GM12875 (cell line): ENCODE measurements around the gene ANGPTL8.

ENCODE experiments used
- H3K4me3 ChIP-seq: one replicate; pipeline ENCODE4 v1.5.1; 2011; ENCODE audit warnings: low read depth, low read length, control low read depth
- CTCF ChIP-seq: IDR thresholded peaks from 2 replicates; pipeline ENCODE4 v1.5.1; 2011; ENCODE audit warnings: low read depth, mild to moderate bottlenecking, control low read depth, inconsistent platforms, low read length, moderate library complexity, borderline replicate concordance; ENCODE audit not compliant: insufficient read depth

The ANGPTL8 gene

DNA sequence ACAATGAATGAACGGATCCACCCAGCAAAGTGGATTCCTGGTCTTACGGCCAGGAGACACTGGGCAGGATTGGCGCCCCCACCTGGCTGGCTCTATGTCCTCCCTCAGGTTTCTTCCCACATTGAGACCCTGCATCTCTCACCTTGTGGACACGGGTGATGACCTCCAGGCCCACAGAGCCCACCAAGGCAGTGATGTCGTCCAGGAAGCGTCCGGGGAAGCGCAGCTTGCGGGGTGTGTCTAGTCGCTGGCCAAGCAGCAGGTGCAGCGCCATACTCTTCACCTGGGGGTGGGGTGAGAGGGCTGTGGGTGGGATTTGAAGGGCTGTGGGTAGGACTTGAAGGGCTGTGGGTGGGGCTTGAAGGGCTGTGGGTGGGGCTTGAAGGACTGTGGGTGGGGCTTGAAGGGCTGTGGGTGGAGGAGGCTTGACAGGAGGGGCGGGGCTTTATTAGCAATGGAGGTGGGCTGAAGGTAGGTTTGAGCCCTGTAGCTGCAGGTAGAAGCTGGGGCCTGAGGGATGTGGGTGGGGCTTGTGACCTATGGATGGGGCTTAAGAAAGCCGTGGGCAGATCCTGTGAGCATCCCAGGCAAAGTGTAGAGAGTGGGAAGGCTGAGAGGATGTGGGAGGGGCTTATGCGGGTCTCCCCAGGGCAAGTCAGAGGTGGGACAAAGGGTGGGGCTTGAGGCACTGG lies 12.1 kb upstream of the ANGPTL8 start:
- H3K4me3 ChIP-seq = no peak overlapping the region
- TF ChIP-seq CTCF = peak; percentile 34; the same call in 1 of the 2 replicates

DNA sequence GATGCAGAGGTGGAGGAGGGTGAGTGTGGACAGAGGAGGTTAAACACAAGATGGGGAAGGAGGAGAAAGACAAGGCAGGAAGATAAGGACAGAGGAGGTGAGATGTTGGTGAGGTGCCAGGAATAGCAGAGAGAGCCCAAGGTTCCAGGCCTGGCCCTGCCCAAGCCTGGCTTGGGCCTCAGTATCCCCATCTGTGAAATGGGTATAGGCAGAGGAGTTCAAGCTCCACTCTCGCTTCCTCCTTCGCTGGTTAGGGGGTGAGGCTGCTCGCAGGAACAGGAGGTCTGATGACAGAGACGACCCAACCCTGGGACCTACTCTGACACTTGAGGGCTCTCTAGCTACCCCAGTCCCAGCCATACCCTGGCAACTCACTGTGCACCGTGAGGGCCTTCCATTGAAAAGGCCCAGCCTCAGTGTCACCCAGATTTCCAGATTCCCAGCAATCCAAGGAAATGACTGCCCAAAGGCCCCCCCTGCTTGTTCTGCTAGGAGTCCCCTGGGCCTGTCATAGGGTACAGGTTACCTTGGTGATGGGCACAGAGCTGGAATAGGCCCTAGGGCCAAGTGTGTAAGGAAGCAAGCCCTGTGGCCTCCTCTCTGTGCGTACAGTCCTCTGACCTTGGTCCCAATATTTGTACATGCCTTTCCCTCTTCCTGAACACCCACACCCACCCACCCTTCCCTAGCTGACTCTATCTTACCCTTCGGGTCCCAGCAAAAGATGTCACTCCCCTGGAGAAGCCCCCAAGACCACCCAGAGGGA lies 8.6 kb upstream of the ANGPTL8 start:
- no peak overlapping the region for H3K4me3 ChIP-seq
- TF ChIP-seq CTCF = no peak

DNA sequence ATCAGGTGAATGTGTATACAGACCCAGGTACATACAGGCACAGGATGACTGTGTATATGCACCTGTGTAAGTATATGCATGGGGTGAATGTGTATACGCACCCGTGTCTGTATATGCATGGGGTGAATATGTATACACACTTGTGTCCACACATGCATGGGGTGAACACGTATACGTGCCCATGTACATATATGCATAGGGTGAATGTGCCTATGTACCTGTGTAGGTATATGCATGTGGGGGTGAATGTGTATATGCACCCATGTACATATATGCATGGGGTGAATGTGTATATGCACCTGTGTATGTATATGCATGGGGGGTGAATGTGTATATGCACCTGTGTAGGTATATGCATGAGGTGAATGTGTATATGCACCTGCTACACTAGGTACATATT lies 6.9 kb upstream of the ANGPTL8 start:
- no peak overlapping the region for H3K4me3 ChIP-seq
- no peak for TF ChIP-seq CTCF

DNA sequence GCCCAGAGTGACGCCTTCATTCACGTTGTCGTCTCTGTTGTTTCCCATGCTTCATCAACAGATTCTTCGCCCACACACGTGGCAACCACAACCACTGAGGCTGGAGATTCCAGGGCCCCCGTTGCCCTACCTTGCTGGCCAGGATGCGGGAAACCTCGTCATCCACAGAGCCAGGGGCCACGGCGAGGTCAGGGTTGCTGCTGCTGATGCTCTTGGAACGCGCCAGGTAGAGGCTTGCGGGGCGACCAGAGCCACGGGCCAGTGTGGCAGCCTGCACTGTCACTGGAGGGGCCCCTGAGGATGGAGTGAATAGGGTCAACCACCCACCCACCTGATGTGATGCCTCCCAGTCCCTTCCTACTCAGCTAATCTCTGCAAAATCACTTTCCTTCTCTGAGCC lies 6.3 kb upstream of the ANGPTL8 start:
- H3K4me3 ChIP-seq = no peak overlapping the region
- TF ChIP-seq CTCF = no peak

DNA sequence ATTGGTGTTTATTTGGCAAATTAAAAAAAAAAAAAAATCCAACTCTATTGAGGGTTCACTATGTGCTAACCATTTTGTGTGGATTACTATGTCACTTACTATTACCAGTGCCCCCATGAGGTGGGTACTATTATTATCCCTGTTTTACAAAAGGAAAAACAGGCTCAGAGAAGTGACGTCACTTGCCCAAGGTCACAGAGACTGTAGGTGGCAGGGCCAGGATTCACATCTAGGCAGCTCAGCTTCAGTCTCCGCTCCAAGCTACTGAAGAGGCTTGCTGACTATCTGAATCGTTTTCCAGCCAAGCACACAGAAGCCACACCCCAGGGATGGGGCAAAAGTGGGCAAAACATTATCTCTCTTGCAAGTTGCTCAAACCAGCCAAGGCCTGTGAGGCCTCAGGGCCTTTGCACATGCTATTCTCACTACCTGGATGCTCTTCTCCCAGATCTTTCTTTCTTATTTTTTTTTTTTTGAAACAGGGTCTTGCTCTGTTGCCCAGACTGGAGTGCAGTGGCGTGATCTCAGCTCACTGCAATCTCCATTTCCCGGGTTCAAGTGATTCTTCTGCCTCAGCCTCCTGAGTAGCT lies 4.8 kb upstream of the ANGPTL8 start:
- no peak overlapping the region for H3K4me3 ChIP-seq
- TF ChIP-seq CTCF = no peak

DNA sequence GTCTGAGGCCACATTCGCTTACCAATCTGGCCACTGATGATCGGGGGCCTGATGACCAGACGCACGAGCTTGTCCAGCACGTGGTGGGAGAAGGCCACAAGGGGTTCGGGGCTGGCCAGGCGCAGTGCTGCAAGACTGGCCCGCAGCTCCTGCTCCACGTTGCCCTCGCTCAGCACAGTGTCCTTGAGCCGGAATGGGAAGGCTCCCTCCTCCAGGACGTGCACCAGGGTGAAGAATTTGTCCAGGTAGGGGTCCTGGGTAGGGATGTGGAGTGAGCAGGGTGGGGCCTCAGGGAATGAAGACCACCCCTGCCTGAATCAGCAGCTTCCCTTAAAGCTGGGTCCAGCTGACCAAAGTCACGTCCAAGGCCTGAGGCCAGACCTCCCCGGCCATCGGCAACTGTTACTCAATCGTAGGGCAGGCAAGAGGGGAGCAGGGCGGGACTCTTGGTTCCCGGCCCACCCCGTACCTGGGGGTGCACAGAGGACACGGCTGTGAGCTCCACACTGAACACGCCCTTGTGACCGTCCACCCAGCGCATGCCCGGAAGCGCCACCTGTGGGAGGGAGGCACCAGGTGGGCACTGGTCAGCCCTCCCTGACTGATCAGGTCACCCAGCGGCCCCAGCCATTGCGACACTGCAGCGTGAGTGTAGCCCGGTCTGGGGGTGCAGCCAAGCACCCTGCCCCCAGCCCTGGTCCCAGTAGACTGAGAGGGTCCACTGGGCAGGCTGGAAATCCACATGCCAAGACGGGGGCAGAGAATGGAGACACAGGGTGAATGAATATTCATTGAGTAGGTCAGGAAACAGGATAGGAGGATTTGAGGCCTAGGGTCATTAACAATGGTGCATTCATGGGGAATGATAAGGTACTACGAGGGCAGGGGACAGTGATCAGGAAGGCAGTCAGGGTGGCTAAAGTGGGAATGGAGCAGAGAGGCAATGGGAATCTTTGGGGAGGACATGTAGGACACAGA lies 2.8 kb upstream of the ANGPTL8 start:
- TF ChIP-seq CTCF = no peak
- H3K4me3 ChIP-seq = no peak overlapping the region
